ENCODE results near the gene AAR2.

The AAR2 gene

GRCh38 chr20:36246401-36246800, 10.1 kb downstream of the AAR2 start:
- H3K27ac ChIP-seq: no peak overlapping the region
- TF ChIP-seq, protein P1, sequence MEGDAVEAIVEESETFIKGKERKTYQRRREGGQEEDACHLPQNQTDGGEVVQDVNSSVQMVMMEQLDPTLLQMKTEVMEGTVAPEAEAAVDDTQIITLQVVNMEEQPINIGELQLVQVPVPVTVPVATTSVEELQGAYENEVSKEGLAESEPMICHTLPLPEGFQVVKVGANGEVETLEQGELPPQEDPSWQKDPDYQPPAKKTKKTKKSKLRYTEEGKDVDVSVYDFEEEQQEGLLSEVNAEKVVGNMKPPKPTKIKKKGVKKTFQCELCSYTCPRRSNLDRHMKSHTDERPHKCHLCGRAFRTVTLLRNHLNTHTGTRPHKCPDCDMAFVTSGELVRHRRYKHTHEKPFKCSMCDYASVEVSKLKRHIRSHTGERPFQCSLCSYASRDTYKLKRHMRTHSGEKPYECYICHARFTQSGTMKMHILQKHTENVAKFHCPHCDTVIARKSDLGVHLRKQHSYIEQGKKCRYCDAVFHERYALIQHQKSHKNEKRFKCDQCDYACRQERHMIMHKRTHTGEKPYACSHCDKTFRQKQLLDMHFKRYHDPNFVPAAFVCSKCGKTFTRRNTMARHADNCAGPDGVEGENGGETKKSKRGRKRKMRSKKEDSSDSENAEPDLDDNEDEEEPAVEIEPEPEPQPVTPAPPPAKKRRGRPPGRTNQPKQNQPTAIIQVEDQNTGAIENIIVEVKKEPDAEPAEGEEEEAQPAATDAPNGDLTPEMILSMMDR (IDR thresholded peaks at IDR 0.05): no peak

DNA sequence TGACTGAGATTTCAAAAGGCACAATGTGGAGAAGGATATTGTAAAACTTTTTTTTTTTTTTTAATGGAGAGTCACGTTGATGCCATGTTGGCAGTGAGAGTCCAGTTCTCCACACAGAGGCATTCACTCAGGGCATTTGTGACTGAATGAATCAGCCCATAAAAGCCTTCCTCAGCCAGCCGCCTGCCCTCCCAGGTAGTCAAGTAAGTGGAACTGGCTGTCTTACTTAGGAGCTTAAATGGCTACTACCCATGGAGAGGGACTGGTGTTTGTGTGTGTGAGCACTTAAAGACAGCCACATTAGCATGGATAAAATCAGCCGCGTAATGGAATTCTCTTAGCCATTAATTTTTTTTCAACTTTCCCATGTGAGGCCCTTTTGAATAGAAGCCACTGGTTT, 12.6 kb downstream of the AAR2 start:
- TF ChIP-seq ZFX (IDR thresholded peaks at IDR 0.05; ENCODE audit: borderline replicate concordance): no peak
- TF ChIP-seq, protein P1 (IDR thresholded peaks at IDR 0.05): no peak
- H3K27ac ChIP-seq: no peak overlapping the region

DNA sequence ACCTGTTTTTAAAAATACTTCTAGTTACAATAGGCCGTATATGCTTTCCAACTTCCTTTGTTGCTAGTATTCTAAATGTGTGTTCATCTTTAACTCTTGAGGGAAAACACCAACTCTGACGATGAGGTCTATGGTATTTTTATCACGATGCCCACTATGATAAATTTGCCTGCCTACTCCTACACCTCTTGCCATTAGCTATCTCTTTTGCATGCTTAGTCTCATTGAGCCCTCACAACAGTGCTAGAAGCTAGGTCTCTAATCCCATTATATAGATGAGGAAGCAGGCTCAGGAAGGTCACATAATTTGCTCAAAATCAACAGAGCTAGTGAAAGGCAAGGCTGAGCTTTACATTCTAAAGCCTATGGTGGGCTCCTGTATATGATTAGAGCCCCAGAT, 13.2 kb downstream of the AAR2 start:
- no peak for TF ChIP-seq ZFX (IDR thresholded peaks at IDR 0.05; ENCODE audit: borderline replicate concordance)
- TF ChIP-seq, protein P1 (IDR thresholded peaks at IDR 0.05): no peak
- no peak overlapping the region for H3K27ac ChIP-seq

GRCh38 chr20:36251426-36251825, 15.1 kb downstream of the AAR2 start:
- TF ChIP-seq, protein P1 (IDR thresholded peaks at IDR 0.05): no peak
- no peak for TF ChIP-seq ZFX (IDR thresholded peaks at IDR 0.05; ENCODE audit: borderline replicate concordance)
- H3K27ac ChIP-seq: no peak overlapping the region

DNA sequence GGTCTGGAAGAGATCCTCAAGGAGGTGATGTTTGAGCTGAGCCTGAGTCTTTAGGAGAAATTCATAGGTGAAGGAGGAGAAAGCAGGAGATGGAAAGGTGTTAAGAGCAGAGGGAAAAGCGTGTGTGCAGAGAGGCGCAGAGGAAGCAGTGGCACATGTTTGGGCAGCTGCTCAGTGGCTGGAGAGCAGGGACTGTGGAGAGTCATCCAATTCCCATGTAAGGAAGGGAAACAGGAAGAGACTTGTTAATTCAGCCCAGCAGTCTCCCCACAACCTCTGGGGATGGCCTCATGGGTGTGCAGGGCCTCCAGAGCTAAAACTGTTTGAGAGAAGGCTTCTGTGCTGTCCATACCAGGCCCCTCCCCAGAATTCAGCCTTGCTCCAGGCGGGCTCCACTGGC, 16.2 kb downstream of the AAR2 start:
- H3K27ac ChIP-seq: no peak overlapping the region

GRCh38 chr20:36253036-36253435, 16.8 kb downstream of the AAR2 start:
- no peak overlapping the region for H3K27ac ChIP-seq
- TF ChIP-seq, protein P1 (IDR thresholded peaks at IDR 0.05): no peak
- no peak for TF ChIP-seq ZFX (IDR thresholded peaks at IDR 0.05; ENCODE audit: borderline replicate concordance)

More for the DNA sequence above, 16.2 kb downstream of the AAR2 start:
- TF ChIP-seq ZFX (IDR thresholded peaks at IDR 0.05; ENCODE audit: borderline replicate concordance): no peak
- TF ChIP-seq, protein P1 (IDR thresholded peaks at IDR 0.05): no peak

DNA sequence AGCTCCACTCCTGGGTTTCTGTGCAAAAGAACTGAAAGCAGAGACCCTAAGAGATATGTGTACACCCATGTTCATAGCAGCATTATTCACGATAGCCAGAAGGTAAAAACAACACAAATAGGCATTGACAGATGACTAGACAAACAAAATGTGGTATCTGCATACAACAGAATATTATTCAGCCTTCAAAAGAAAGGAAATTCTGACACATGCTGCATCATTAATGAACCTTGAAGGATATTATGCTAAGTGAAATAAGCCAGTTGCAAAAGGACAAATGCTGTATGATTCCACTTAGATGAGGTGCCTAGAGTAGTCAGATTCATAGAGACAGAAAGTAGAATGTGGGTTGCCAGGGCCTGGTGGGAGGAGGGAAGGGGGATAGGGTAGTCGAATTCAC, 17.8 kb downstream of the AAR2 start:
- TF ChIP-seq ZFX (IDR thresholded peaks at IDR 0.05; ENCODE audit: borderline replicate concordance): no peak
- TF ChIP-seq, protein P1 (IDR thresholded peaks at IDR 0.05): no peak
- H3K27ac ChIP-seq: no peak overlapping the region
